GM19455 (cell line): ENCODE data around the gene AHDC1.

ENCODE experiments used
- ATAC-seq: cut with Tn5 transposase; IDR thresholded peaks from one replicate; pipeline ENCODE4 v1.9.1; 2021; ENCODE audit not compliant: unreplicated experiment

AHDC1 gene

GRCh38 chr1:27598902-27599528, 4.9 kb downstream of the AHDC1 start:
- ATAC-seq: no peak

GRCh38 chr1:27598295-27598687, 5.7 kb downstream of the AHDC1 start:
- no peak for ATAC-seq

GRCh38 chr1:27597516-27598294, 6.2 kb downstream of the AHDC1 start:
- ATAC-seq: no peak

- ATAC-seq: no peak
Observed at GRCh38 chr1:27596986-27597385, 7.0 kb downstream of the AHDC1 start.

- ATAC-seq: no peak
Observed at GRCh38 chr1:27596261-27596660, 7.7 kb downstream of the AHDC1 start.

GRCh38 chr1:27595597-27595996, 8.3 kb downstream of the AHDC1 start:
- no peak for ATAC-seq

- ATAC-seq: no peak
Observed at GRCh38 chr1:27594564-27595510, 9.1 kb downstream of the AHDC1 start.

GRCh38 chr1:27593678-27594563, 10.0 kb downstream of the AHDC1 start:
- ATAC-seq: no peak

GRCh38 chr1:27592931-27593677, 10.8 kb downstream of the AHDC1 start:
- no peak for ATAC-seq

- ATAC-seq: no peak
Observed at GRCh38 chr1:27592232-27592930, 11.6 kb downstream of the AHDC1 start.

- ATAC-seq: no peak
Observed at GRCh38 chr1:27591622-27592021, 12.3 kb downstream of the AHDC1 start.

- ATAC-seq: no peak
Observed at GRCh38 chr1:27590917-27591508, 12.9 kb downstream of the AHDC1 start.

- no peak for ATAC-seq
Observed at GRCh38 chr1:27589841-27590426, 14.0 kb downstream of the AHDC1 start.

- no peak for ATAC-seq
Observed at GRCh38 chr1:27589441-27589840, 14.5 kb downstream of the AHDC1 start.

GRCh38 chr1:27588256-27589232, 15.4 kb downstream of the AHDC1 start:
- ATAC-seq: no peak

GRCh38 chr1:27585684-27586083, 18.3 kb downstream of the AHDC1 start:
- ATAC-seq: no peak

GRCh38 chr1:27584453-27584852, 19.5 kb downstream of the AHDC1 start:
- ATAC-seq: no peak
